H1 (cell line): ENCODE measurements around the gene PLK5. TPM values are rescaled to one million over a fixed set of nuclear protein-coding genes. Genes with fewer than 3 reads are reported as not detected.

Experiments used
- CTCF ChIA-PET: fragments of 300-600 bp; sonication (Branson Sonifier 250); formaldehyde crosslinking; loops from one replicate; lab custom pipeline; 2021; ENCODE audit not compliant: partially characterized antibody; lab: Charles Lee
- POLR2A ChIA-PET: fragments of 300-600 bp; sonication (Branson Sonifier 250); formaldehyde crosslinking; loops from one replicate; lab custom pipeline; 2021; ENCODE audit warnings: inconsistent platforms; ENCODE audit not compliant: partially characterized antibody; lab: Charles Lee
- DNase-seq, 2 experiments: peaks; one replicate each; pipeline versions ENCODE4 v3.0.0 to v3.0.0-alpha.2; 2010 to 2022; ENCODE audit warnings: low spot score in 2 of 2, low read depth in 1 of 2, mixed read lengths in 1 of 2
- FAIRE-seq: peaks from 2 replicates; lab custom pipeline; 2011; peaks lifted over from hg19 to GRCh38; lab: Jason Lieb, UNC
- H2AFZ ChIP-seq: 2 replicates; pipeline ENCODE4 v1.8.1; 2012; ENCODE audit warnings: low read length, inconsistent platforms
- H2AK5ac ChIP-seq: 2 replicates; pipeline ENCODE4 v1.6.1; 2013; ENCODE audit warnings: low read depth, low read length
- H2BK120ac ChIP-seq: replicated peaks from 2 replicates; pipeline ENCODE3; 2013; ENCODE audit warnings: low read depth, low read length, inconsistent platforms
- H2BK12ac ChIP-seq: 2 replicates; pipeline ENCODE4 v1.6.1; 2013; ENCODE audit warnings: low read depth, low read length
- H2BK15ac ChIP-seq: 2 replicates; pipeline ENCODE4 v1.6.1; 2013; ENCODE audit warnings: low read length
- H2BK20ac ChIP-seq: 2 replicates; pipeline ENCODE4 v1.6.1; 2013; ENCODE audit warnings: low read length
- H2BK5ac ChIP-seq: 2 replicates; pipeline ENCODE4 v1.6.1; 2013; ENCODE audit warnings: low read depth, low read length
- H3K14ac ChIP-seq: 2 replicates; pipeline ENCODE4 v1.6.1; 2013; ENCODE audit warnings: inconsistent platforms; ENCODE audit not compliant: insufficient read length
- H3K18ac ChIP-seq: 2 replicates; pipeline ENCODE4 v1.6.1; 2013; ENCODE audit warnings: low read length; ENCODE audit errors: extremely low read depth
- H3K23ac ChIP-seq: 2 replicates; pipeline ENCODE4 v1.6.1; 2013; ENCODE audit warnings: inconsistent platforms; ENCODE audit not compliant: insufficient read length
- H3K23me2 ChIP-seq: 2 replicates; pipeline ENCODE4 v1.6.1; 2013; ENCODE audit warnings: low read depth, low read length
- H3K27ac ChIP-seq: 2 replicates; pipeline ENCODE4 v1.6.1; 2011; ENCODE audit warnings: low read depth, low read length, inconsistent platforms
- H3K27me3 ChIP-seq, 4 experiments: replicated peaks in 1 of 4; 1 replicate in 1 of 4; 2 replicates in 3 of 4; pipeline versions ENCODE4 v1.6.1 to v1.8.1; 2011 to 2013; ENCODE audit warnings: low read length in 3 of 4, mild to moderate bottlenecking in 3 of 4, inconsistent platforms in 2 of 4, mixed read lengths in 2 of 4, moderate library complexity in 1 of 4; ENCODE audit not compliant: control insufficient read depth in 3 of 4, insufficient read depth in 3 of 4; ENCODE audit errors: extremely low read depth in 1 of 4
- H3K36me3 ChIP-seq, 4 experiments: 2 replicates each; pipeline versions ENCODE4 v1.6.1 to v1.8.1; 2011 to 2013; ENCODE audit warnings: mild to moderate bottlenecking in 4 of 4, low read length in 3 of 4, moderate library complexity in 2 of 4, control low read depth in 1 of 4, inconsistent platforms in 1 of 4; ENCODE audit not compliant: insufficient read depth in 4 of 4, control insufficient read depth in 2 of 4
- H3K4ac ChIP-seq: replicated peaks from 2 replicates; pipeline ENCODE3; 2013; ENCODE audit warnings: low read length, low read depth, mixed read lengths, inconsistent platforms; ENCODE audit not compliant: insufficient read length
- H3K4me1 ChIP-seq, 4 experiments: replicated peaks in 1 of 4; 1 replicate in 1 of 4; 2 replicates in 3 of 4; pipeline versions ENCODE4 v1.6.1 to v1.8.1; 2011 to 2013; ENCODE audit warnings: low read length in 3 of 4, inconsistent platforms in 2 of 4, mixed read lengths in 1 of 4; ENCODE audit not compliant: insufficient read depth in 4 of 4, control insufficient read depth in 3 of 4
- H3K4me2 ChIP-seq, 2 experiments: 2 replicates each; pipeline versions ENCODE4 v1.6.1 to v1.8.1; 2011 to 2013; ENCODE audit warnings: low read depth in 2 of 2, low read length in 2 of 2, control low read depth in 1 of 2, inconsistent platforms in 1 of 2, mild to moderate bottlenecking in 1 of 2; ENCODE audit not compliant: insufficient read depth in 1 of 2
- H3K4me3 ChIP-seq, 4 experiments: fragments of 200-600, 300-600 bp in 1 of 4; sonication (generic), shearing (Covaris generic), sonication (Bioruptor Twin) in 1 of 4; 2 replicates each; pipeline versions ENCODE4 v1.5.1 to v1.8.1; 2011 to 2016; ENCODE audit warnings: low read length in 4 of 4, low read depth in 3 of 4, control low read depth in 2 of 4, inconsistent platforms in 2 of 4, mild to moderate bottlenecking in 2 of 4, mixed read lengths in 1 of 4, moderate library complexity in 1 of 4; ENCODE audit not compliant: insufficient read depth in 2 of 4; ENCODE audit errors: extremely low read depth in 1 of 4
- H3K56ac ChIP-seq: replicated peaks from 2 replicates; pipeline ENCODE3; 2013; ENCODE audit warnings: low read depth, mild to moderate bottlenecking, mixed read lengths, low read length, inconsistent platforms; ENCODE audit not compliant: insufficient read length
- H3K79me1 ChIP-seq: 2 replicates; pipeline ENCODE4 v1.6.1; 2013; ENCODE audit warnings: low read depth, low read length, control low read depth
- H3K79me2 ChIP-seq, 2 experiments: 2 replicates each; pipeline versions ENCODE4 v1.6.1 to v1.8.1; 2012 to 2013; ENCODE audit warnings: low read length in 2 of 2, mild to moderate bottlenecking in 2 of 2, inconsistent platforms in 1 of 2; ENCODE audit not compliant: insufficient read depth in 2 of 2, control insufficient read depth in 1 of 2
- H3K9ac ChIP-seq, 4 experiments: replicated peaks in 1 of 4; 1 replicate in 1 of 4; 2 replicates in 3 of 4; pipeline versions ENCODE4 v1.6.1 to v1.8.1; 2011 to 2013; ENCODE audit warnings: low read depth in 3 of 4, low read length in 3 of 4, control low read depth in 2 of 4, mild to moderate bottlenecking in 2 of 4, moderate library complexity in 2 of 4, inconsistent platforms in 1 of 4; ENCODE audit errors: extremely low read depth in 1 of 4
- H3K9me3 ChIP-seq, 2 experiments: 2 replicates each; pipeline versions ENCODE4 v1.6.1 to v1.8.1; 2012 to 2013; ENCODE audit warnings: mild to moderate bottlenecking in 2 of 2, moderate library complexity in 2 of 2, control low read depth in 1 of 2, inconsistent platforms in 1 of 2, low read depth in 1 of 2, low read length in 1 of 2, mixed read lengths in 1 of 2; ENCODE audit not compliant: insufficient read depth in 2 of 2
- H4K20me1 ChIP-seq, 2 experiments: replicated peaks in 1 of 2; 2 replicates each; pipeline versions ENCODE3 to v1.8.1; 2011 to 2013; ENCODE audit warnings: inconsistent platforms in 2 of 2, low read length in 2 of 2, mild to moderate bottlenecking in 1 of 2; ENCODE audit not compliant: insufficient read depth in 2 of 2, control insufficient read depth in 1 of 2
- H4K5ac ChIP-seq: 2 replicates; pipeline ENCODE4 v1.6.1; 2013; ENCODE audit warnings: low read length, low read depth, mixed read lengths, inconsistent platforms; ENCODE audit not compliant: insufficient read length
- H4K8ac ChIP-seq: 2 replicates; pipeline ENCODE4 v1.8.0; 2013; ENCODE audit warnings: mild to moderate bottlenecking, moderate library complexity, low read length, inconsistent platforms; ENCODE audit not compliant: insufficient read depth; ENCODE audit errors: extremely low read depth
- H4K91ac ChIP-seq: replicated peaks from 2 replicates; pipeline ENCODE3; 2013; ENCODE audit warnings: low read length, mixed read lengths, inconsistent platforms; ENCODE audit not compliant: insufficient read length
- CEBPB ChIP-seq: IDR thresholded peaks from 2 replicates; pipeline ENCODE4 v1.6.1; 2012; ENCODE audit warnings: low read depth, low read length
- CTBP2 ChIP-seq: IDR thresholded peaks from 2 replicates; pipeline ENCODE4 v1.7.0; 2011; ENCODE audit warnings: borderline replicate concordance, mild to moderate bottlenecking, moderate library complexity, mixed read lengths, low read length; ENCODE audit not compliant: insufficient read depth, insufficient read length
- KDM1A ChIP-seq: fragments of 200-600, 300-600 bp; sonication (generic); IDR thresholded peaks from 2 replicates; pipeline ENCODE4 v1.7.1; 2016; ENCODE audit warnings: mild to moderate bottlenecking, low read length, borderline replicate concordance
- WGBS, 2 experiments: shearing (Covaris generic) in 1 of 2; methylation state at CpG; one replicate each; pipeline versions ENCODE4 v1.1.6 to v1.1.7; 2013 to 2015; ENCODE audit warnings: low lambda C conversion rate in 2 of 2, mixed read lengths in 2 of 2, inconsistent platforms in 1 of 2, low coverage in 1 of 2, missing lambda C conversion rate in 1 of 2; ENCODE audit not compliant: insufficient replicate concordance in 2 of 2, insufficient coverage in 1 of 2, insufficient read length in 1 of 2; ENCODE audit errors: extremely low coverage in 1 of 2, missing lambda C conversion rate in 1 of 2; 5-methylcytosine and 5-hydroxymethylcytosine counted together
- polyA plus RNA-seq, 7 experiments: library from polyadenylated mRNA; depleted of rRNA in 3 of 7; stranded (reverse) in 5 of 7; unstranded in 2 of 7; fragments of >200 nt in 5 of 7; fragments of 200-250 nt in 2 of 7; gene quantifications; 1 replicate in 5 of 7; 2 replicates in 1 of 7; 4 replicates in 1 of 7; pipeline versions ENCODE4 v1.2.1 to v1.2.3, GENCODE V29; 2011 to 2013; ENCODE audit warnings: missing spikeins in 2 of 7, mixed read lengths in 2 of 7
- total RNA-seq: library from RNA; stranded (reverse); fragmentation: NEBNext Ultra II Directional; extraction: Animal tissue kit (Norgen Biotek cat#: 25700); gene quantifications from 2 replicates; pipeline ENCODE4 v1.2.1, GENCODE V29; 2021

PLK5 gene
- total and polyA plus RNA-seq, 2 of the 8 experiments (the other 6 are each of a cell fraction or from before 2014, with no cell fraction given), result 0.43 to 0.45 TPM

GRCh38 chr19:1518471-1518870 is 5.4 kb upstream of the PLK5 start:
- POLR2A ChIA-PET, result interaction anchor here (0.7 kb wide), 1 partner anchor 655 kb away, joined by 4 read pairs; no protein-coding TSS in a partner anchor
- WGBS, 2 experiments, result 78% methylated on average over 4 of the region's 4 CpGs; no CpG with 5 or more reads in 1 of the 2 experiments
- no peak overlapping the region for H2BK120ac ChIP-seq
- no peak overlapping the region for H3K23ac ChIP-seq
- no peaks in the 10 kb centered on the region for H3K79me2 ChIP-seq
- no peak for DNase-seq
- no peak for FAIRE-seq
- H3K27ac ChIP-seq, result no peak overlapping the region
- no peak overlapping the region for H3K4ac ChIP-seq
- H3K23me2 ChIP-seq, result no peaks in the 10 kb centered on the region
- H3K4me1 ChIP-seq, result no peaks in the 10 kb centered on the region
- H3K79me1 ChIP-seq, result no peaks in the 10 kb centered on the region
- no peak overlapping the region for H3K14ac ChIP-seq
- H3K56ac ChIP-seq, result no peak overlapping the region
- peaks cover 3 to 13% (median 11%) of the 10 kb centered on the region in 4 experiments for H3K27me3 ChIP-seq
- H2BK12ac ChIP-seq, result no peak overlapping the region
- TF ChIP-seq KDM1A, result peak; percentile 43; the same call in 1 of the 2 replicates
- TF ChIP-seq CEBPB, result no peak
- TF ChIP-seq CTBP2, result no peak
- no peaks in the 10 kb centered on the region for H3K36me3 ChIP-seq
- H3K18ac ChIP-seq, result no peak overlapping the region
- H4K8ac ChIP-seq, result no peak overlapping the region
- H3K4me2 ChIP-seq, result no peak overlapping the region
- H2AFZ ChIP-seq, result no peak overlapping the region
- H3K9ac ChIP-seq, result no peak overlapping the region
- H2BK20ac ChIP-seq, result no peak overlapping the region
- 0 out of 2 replicates have a peak overlapping the region, but pooled peaks have one; percentile 13 for H2AK5ac ChIP-seq
- H4K20me1 ChIP-seq, result peaks cover 0 to 3% of the 10 kb centered on the region in 2 experiments
- CTCF ChIA-PET, result interaction anchor here (0.7 to 0.9 kb wide), 2 partner anchors 28 to 1757 kb away, joined by 3 read pairs; no protein-coding TSS in a partner anchor
- H3K4me3 ChIP-seq, result no peak overlapping the region
- no peak overlapping the region for H2BK15ac ChIP-seq
- H3K9me3 ChIP-seq, result no peaks in the 10 kb centered on the region
- no peak overlapping the region for H2BK5ac ChIP-seq
- no peak overlapping the region for H4K5ac ChIP-seq
- H4K91ac ChIP-seq, result no peak overlapping the region
